Activated CD8-positive, alpha-beta memory T cell treated with anti-CD3 and anti-CD28 coated beads, Interleukin-2, amount 50 U/mL, for 24 hours (primary cell): ENCODE data around the gene TTC22.

Source experiments
- DNase-seq: peaks from one replicate; pipeline ENCODE4 v3.0.0-alpha.2; 2020; ENCODE audit errors: extremely low read depth

Gene TTC22

GRCh38 chr1:54800899-54801759 lies at the start of gene TTC22:
TTC22 (minus strand) TSS chr1:54801323; CDS start chr1:54801163, 160 bp downstream.
- DNase-seq = no peak

- no peak for DNase-seq
These were observed 49.6 kb upstream of the TTC22 start for GRCh38 chr1:54850737-54851136.

GRCh38 chr1:54850069-54850730 lies 49.1 kb upstream of the TTC22 start:
- DNase-seq = no peak

GRCh38 chr1:54849219-54850068 lies 48.3 kb upstream of the TTC22 start:
- DNase-seq = no peak

GRCh38 chr1:54848134-54848948 lies 47.2 kb upstream of the TTC22 start:
- no peak for DNase-seq

GRCh38 chr1:54846716-54847284 lies 45.7 kb upstream of the TTC22 start:
- DNase-seq = no peak

- no peak for DNase-seq
These were observed 45.2 kb upstream of the TTC22 start for GRCh38 chr1:54846301-54846700.

- no peak for DNase-seq
These were observed 44.6 kb upstream of the TTC22 start for GRCh38 chr1:54845772-54846171.

- no peak for DNase-seq
These were observed 43.4 kb upstream of the TTC22 start for GRCh38 chr1:54844564-54844963.

- no peak for DNase-seq
These were observed 42.3 kb upstream of the TTC22 start for GRCh38 chr1:54843449-54843848.

GRCh38 chr1:54842963-54843362 lies 41.8 kb upstream of the TTC22 start:
- no peak for DNase-seq

GRCh38 chr1:54842206-54842915 lies 41.2 kb upstream of the TTC22 start:
- DNase-seq = no peak

- no peak for DNase-seq
These were observed 38.7 kb upstream of the TTC22 start for GRCh38 chr1:54839824-54840223.

GRCh38 chr1:54838565-54839180 lies 37.5 kb upstream of the TTC22 start:
- DNase-seq = no peak

- DNase-seq = no peak
These were observed 36.1 kb upstream of the TTC22 start for GRCh38 chr1:54837002-54837853.

GRCh38 chr1:54836594-54836993 lies 35.5 kb upstream of the TTC22 start:
- no peak for DNase-seq

- no peak for DNase-seq
These were observed 34.8 kb upstream of the TTC22 start for GRCh38 chr1:54835970-54836369.

- DNase-seq = no peak
These were observed 34.2 kb upstream of the TTC22 start for GRCh38 chr1:54835131-54835898.
